ENCODE measurements around the gene CTU2.

- TF ChIP-seq ZNF132 (tag by site-specific recombination; IDR thresholded peaks at IDR 0.05; ENCODE audit: borderline replicate concordance) (no peak), CTCF (tag by site-specific recombination; IDR thresholded peaks at IDR 0.05) (no peak), REST (tag by site-specific recombination; IDR thresholded peaks at IDR 0.05) (no peak)
Observed at GRCh38 chr16:88694221-88695087, 11.8 kb upstream of the CTU2 start.

Data from HEK293 (cell line).